ENCODE results near the gene KLRC3.
"Not testable (repeated sequence)": the region's sequence is repeated elsewhere in the genome, so short reads cannot be mapped to it uniquely, and the experiment has no call there.

The KLRC3 gene

GRCh38 chr12:10420334-10420733 lies at the start of gene KLRC3:
Gene KLRC3 (minus strand): TSS chr12:10420595. CDS start chr12:10420550, 45 bp downstream.
- not testable (repeated sequence) for DNase-seq (ENCODE audit: low read depth)

GRCh38 chr12:10469701-10470100 lies 49.3 kb upstream of the KLRC3 start:
- DNase-seq (ENCODE audit: low read depth): no peak

DNA sequence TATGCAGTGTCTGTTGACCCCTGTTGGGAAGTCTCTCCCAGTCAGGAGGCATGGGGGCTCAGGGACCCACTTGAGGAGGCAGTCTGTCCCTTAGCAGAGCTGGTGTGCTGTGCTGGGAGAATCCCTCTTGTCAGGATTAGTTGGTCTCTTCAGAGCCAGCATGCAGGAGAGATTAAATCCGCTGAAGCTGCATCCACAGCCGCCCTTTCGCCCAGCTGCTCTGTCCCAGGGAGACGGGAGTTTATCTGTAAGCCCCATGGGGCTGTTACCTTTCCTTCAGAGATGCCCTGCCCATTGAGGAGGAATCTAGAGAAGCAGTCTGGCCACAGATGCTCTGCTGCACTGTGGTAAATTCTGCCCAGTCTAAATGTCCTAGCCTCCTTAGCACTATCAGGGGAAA lies 45.9 kb upstream of the KLRC3 start:
- DNase-seq (ENCODE audit: low read depth): no peak

- no peak for DNase-seq (ENCODE audit: low read depth)
Measured at GRCh38 chr12:10457760-10458159, 37.4 kb upstream of the KLRC3 start.

- no peak for DNase-seq (ENCODE audit: low read depth)
Measured at GRCh38 chr12:10456856-10457255, 36.5 kb upstream of the KLRC3 start.

DNA sequence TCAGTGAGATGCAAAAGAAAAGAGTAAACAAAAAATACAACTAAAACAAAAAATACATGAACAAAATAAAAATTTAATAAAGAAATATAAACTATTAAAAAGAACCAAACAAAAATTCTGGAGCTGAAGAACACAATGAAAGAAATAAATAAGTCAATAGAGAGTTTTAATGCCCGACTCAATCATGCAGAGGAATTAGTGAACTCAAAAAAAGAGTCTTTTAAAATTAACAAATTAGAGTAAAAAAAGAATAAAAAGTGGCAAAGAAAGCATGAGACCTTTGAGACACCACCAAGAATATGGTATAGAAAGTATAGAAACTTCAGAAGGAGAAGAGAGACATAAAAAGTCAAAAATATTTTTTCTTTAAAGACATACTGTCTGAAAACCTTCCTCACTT lies 35.4 kb upstream of the KLRC3 start:
- DNase-seq (ENCODE audit: low read depth): no peak

DNA sequence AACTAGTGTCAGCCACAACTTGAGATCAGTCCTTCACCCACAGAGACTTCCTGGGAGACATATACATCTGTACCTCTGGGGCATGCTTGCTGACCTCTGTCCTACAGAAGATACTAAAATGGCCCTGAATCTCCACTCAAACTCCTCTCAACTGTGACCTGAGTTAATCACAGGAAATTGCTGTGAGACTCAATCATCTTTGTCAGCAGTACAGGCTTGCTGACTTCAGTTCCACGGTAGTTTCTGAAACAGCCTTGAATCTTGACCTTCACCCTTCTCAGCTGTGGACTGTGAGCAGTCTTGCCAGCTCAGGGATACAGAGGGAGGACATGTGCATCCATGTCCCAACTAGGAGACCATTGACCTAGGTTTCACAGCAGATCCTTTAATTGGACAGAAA lies 34.1 kb upstream of the KLRC3 start:
- no peak for DNase-seq (ENCODE audit: low read depth)

GRCh38 chr12:10453156-10453555 lies 32.8 kb upstream of the KLRC3 start, which contains the start of gene KLRC1:
Gene KLRC1 (minus strand): TSS chr12:10453377. CDS start chr12:10451156, 2,221 bp downstream.
- no peak for DNase-seq (ENCODE audit: low read depth)

DNA sequence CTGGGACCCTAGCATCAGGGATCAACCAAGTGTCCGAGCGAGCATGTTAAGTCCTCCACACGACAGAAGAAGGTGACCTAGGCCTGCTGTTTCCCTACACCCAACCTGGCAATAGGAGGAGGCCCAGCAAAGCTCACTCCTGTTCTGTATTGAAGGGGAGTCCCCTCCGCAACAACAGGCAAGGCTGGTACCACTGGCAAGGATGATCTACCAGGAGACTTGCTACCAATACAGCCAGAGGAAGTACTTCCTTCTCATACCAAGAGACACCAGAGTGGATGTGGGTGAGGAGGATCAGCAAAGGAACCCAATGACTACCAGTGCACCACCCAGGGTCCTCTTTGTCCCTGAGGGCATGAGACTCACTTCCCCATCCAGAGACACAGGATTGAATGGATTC lies 27.8 kb upstream of the KLRC3 start:
- DNase-seq (ENCODE audit: low read depth): no peak

GRCh38 chr12:10446052-10446451 lies 25.7 kb upstream of the KLRC3 start:
- DNase-seq (ENCODE audit: low read depth): not testable (repeated sequence)

- not testable (repeated sequence) for DNase-seq (ENCODE audit: low read depth)
Measured at GRCh38 chr12:10441144-10441543, 20.7 kb upstream of the KLRC3 start.

- not testable (repeated sequence) for DNase-seq (ENCODE audit: low read depth)
Measured at GRCh38 chr12:10439608-10440274, 19.3 kb upstream of the KLRC3 start.

DNA sequence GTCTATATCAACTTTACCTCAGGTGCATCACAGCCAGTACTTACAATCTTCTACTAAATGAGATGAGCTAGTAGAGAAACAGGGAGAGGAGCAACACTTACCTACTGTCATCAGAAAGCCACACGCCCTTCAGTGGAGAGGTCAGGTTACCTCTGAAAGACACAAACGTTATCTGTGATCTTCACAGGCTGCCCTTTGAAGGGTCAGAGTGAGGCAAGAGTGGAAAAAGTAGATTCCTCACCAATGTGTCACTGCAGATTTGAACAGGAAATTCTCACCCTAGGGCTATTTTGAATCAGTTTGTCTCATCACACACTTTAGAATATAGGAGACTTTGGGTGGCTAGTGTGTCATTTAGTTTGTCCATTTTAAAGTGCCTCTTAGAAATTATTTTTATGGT lies 17.2 kb upstream of the KLRC3 start:
- not testable (repeated sequence) for DNase-seq (ENCODE audit: low read depth)

DNA sequence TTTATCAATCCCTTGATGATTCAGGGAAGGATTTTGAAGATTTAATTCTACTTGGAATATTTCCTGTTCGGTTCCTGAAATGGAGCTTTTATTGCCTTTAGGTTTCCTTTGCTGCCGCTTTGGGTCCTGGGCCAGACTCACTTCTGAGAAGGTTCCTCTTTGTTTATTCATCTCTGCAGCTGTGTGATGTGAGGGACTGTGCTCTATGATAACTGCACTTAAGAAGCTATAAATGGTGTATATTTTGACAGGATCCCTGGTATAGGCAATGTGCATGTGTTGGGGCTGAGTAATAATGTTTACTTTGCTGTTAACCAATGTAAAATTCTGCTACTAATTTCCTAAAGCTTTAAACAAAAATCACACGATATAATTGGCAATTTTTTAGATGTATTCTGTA lies 15.4 kb upstream of the KLRC3 start, which contains the start of gene KLRC2:
KLRC2 (minus strand) TSS at position 195 of the 400 bp plus-strand sequence; CDS start at position 171, 24 bp downstream.
- DNase-seq (ENCODE audit: low read depth): not testable (repeated sequence)

GRCh38 chr12:10430623-10431022 lies 10.2 kb upstream of the KLRC3 start:
- not testable (repeated sequence) for DNase-seq (ENCODE audit: low read depth)

DNA sequence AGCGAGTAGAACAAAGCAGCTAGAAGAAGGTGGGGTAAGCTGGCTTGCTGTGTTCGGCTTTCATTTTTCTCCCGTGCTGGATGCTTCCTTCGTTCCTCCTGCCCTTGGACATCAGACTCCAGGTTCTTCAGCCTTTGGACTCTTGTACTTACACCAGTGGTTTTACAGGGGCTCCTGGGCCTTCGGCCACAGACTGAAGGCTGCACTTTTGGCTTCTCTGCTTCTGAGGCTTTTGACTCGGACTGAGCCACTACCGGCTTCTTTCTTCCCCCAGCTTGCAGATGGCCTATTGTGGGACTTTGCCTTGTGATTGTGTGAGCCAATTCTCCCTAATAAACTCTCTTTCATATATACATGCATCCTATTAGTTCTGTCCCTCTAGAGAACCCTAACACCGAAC lies 5.5 kb upstream of the KLRC3 start:
- DNase-seq (ENCODE audit: low read depth): not testable (repeated sequence)

- not testable (repeated sequence) for DNase-seq (ENCODE audit: low read depth)
Measured at GRCh38 chr12:10424260-10424899, 4.0 kb upstream of the KLRC3 start.

DNA sequence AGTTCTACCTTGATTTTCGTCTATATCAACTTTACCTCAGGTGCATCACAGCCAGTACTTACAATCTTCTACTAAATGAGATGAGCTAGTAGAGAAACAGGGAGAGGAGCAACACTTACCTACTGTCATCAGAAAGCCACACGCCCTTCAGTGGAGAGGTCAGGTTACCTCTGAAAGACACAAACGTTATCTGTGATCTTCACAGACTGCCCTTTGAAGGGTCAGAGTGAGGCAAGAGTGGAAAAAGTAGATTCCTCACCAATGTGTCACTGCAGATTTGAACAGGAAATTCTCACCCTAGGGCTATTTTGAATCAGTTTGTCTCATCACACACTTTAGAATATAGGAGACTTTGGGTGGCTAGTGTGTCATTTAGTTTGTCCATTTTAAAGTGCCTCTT lies 1.8 kb upstream of the KLRC3 start:
- DNase-seq (ENCODE audit: low read depth): not testable (repeated sequence)

DNA sequence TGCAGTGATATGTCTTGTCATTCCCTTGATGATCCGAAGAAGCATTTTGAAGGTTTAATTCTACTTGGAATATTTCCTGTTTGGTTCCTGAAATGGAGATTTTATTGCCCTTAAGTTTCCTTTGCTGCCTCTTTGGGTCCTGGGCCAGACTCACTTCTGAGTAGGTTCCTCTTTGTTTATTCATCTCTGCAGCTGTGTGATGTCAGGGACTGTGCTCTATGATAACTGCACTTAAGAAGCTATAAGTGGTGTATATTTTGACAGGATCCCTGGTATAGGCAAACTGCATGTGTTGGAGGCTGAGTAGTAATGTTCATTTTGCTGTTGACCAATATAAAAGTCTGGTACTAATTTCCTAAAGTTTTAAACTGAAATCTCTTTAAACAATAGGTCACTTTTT lies 11.0 kb downstream of the KLRC3 start, which contains the start of gene KLRC4:
KLRC4 (minus strand) TSS at position 366 of the 400 bp plus-strand sequence; CDS start at position 184, 182 bp downstream.
- DNase-seq (ENCODE audit: low read depth): no peak

GRCh38 chr12:10408842-10409241 lies 11.6 kb downstream of the KLRC3 start:
- DNase-seq (ENCODE audit: low read depth): no peak

DNA sequence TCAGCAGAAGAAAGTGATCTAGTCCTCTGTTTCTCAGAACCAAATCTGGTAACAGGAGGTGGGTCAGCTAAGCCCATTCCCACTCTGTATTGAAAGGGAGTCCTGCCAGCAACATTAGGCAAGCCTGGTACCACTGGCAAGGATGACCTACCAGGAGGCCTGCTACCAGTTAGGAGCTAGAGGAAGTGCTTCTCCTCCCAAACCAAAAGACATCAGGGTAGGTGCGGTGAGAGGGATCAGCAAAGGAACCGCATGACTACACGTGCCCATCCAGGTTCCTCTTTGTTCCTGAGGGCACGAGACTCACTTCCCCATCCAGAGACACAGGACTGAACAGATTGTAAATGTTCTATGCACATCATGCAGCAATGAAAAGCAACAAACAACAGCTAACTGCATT lies 13.7 kb downstream of the KLRC3 start:
- no peak for DNase-seq (ENCODE audit: low read depth)

GRCh38 chr12:10405294-10405693 lies 15.1 kb downstream of the KLRC3 start:
- DNase-seq (ENCODE audit: low read depth): no peak

GRCh38 chr12:10404798-10405197 lies 15.6 kb downstream of the KLRC3 start:
- no peak for DNase-seq (ENCODE audit: low read depth)
